ENCODE results near the gene APBA1.
A peak's percentile ranks its signal among the peaks of the same experiment; 100 is the strongest.

The APBA1 gene

GRCh38 chr9:69671879-69672595 is at the start of gene APBA1:
APBA1 (minus strand) TSS chr9:69672371.
- peak in 1 of 2 donors; percentile 23 for DNase-seq

GRCh38 chr9:69719983-69720382 is 47.8 kb upstream of the APBA1 start:
- DNase-seq = no peak

- no peak for DNase-seq
Observed at GRCh38 chr9:69719367-69719766, 47.2 kb upstream of the APBA1 start.

- DNase-seq = no peak
Observed at GRCh38 chr9:69718218-69718617, 46.0 kb upstream of the APBA1 start.

GRCh38 chr9:69715825-69716224 is 43.7 kb upstream of the APBA1 start:
- DNase-seq = no peak

GRCh38 chr9:69715096-69715495 is 42.9 kb upstream of the APBA1 start:
- no peak for DNase-seq

- DNase-seq = no peak
Observed at GRCh38 chr9:69697475-69697874, 25.3 kb upstream of the APBA1 start.

GRCh38 chr9:69696802-69697201 is 24.6 kb upstream of the APBA1 start:
- no peak for DNase-seq

GRCh38 chr9:69689991-69690538 is 17.9 kb upstream of the APBA1 start:
- DNase-seq = no peak

GRCh38 chr9:69683927-69684326 is 11.8 kb upstream of the APBA1 start:
- DNase-seq = no peak

- no peak for DNase-seq
Observed at GRCh38 chr9:69678843-69679538, 6.8 kb upstream of the APBA1 start.

- DNase-seq = no peak
Observed at GRCh38 chr9:69677931-69678330, 5.8 kb upstream of the APBA1 start.

- DNase-seq = no peak
Observed at GRCh38 chr9:69675563-69675962, 3.4 kb upstream of the APBA1 start.

- no peak for DNase-seq
Observed at GRCh38 chr9:69674716-69675438, 2.7 kb upstream of the APBA1 start.

- DNase-seq = no peak
Observed at GRCh38 chr9:69674112-69674685, 2.0 kb upstream of the APBA1 start.

GRCh38 chr9:69673311-69673640 is 1.1 kb upstream of the APBA1 start:
- no peak for DNase-seq

GRCh38 chr9:69672596-69673310 is 582 bp upstream of the APBA1 start:
- DNase-seq = peak; percentile 49 to 61

GRCh38 chr9:69671311-69671878 is 776 bp downstream of the APBA1 start:
- no peak for DNase-seq

GRCh38 chr9:69667306-69667705 is 4.9 kb downstream of the APBA1 start:
- DNase-seq = no peak

- no peak for DNase-seq
Observed at GRCh38 chr9:69660304-69660703, 11.9 kb downstream of the APBA1 start.

- DNase-seq = no peak
Observed at GRCh38 chr9:69658987-69659675, 13.0 kb downstream of the APBA1 start.

GRCh38 chr9:69657269-69657668 is 14.9 kb downstream of the APBA1 start:
- no peak for DNase-seq

Data from bone marrow (tissue), 2 donors.